MM.1S (cell line): ENCODE data around the gene FBXL13.

Experiments used
- EZH2 ChIP-seq: fragments of 300-600 bp; sonication (generic); optimal IDR thresholded peaks from 2 replicates; pipeline ENCODE3; 2017; ENCODE audit warnings: low read depth, mild to moderate bottlenecking, antibody characterized with exemption, low read length, mixed read lengths
- EZH2phosphoT487 ChIP-seq: fragments of 300-600 bp; sonication (generic); IDR thresholded peaks from 2 replicates; pipeline ENCODE4 v1.6.1; 2018; ENCODE audit warnings: antibody characterized with exemption, low read length
- TF ChIP-seq, protein P1 (sequence below): fragments of 300-600 bp; sonication (generic); IDR thresholded peaks from 2 replicates; pipeline ENCODE4 v1.5.1; 2016; ENCODE audit warnings: antibody characterized with exemption, low read length, mixed read lengths

DNA sequence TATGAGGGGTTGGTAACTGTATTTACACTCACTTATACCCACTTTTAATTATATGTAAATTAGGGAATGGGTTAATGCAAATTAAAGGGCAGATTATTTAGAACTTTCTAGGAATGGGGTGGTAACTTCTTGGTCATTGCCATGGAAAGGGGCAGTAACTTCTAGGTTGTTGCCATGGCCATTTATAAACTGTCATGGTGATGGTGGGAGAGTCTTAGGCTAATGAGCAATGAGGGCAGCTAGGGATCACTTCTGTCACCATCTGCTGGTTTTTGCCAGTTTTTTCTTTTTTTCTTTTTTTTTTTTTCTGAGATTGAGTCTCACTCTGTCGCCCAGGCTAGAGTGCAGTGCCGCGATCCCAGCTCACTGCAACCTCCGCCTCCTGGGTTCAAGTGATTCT, 41.2 kb upstream of the FBXL13 start:
- TF ChIP-seq, protein P1, sequence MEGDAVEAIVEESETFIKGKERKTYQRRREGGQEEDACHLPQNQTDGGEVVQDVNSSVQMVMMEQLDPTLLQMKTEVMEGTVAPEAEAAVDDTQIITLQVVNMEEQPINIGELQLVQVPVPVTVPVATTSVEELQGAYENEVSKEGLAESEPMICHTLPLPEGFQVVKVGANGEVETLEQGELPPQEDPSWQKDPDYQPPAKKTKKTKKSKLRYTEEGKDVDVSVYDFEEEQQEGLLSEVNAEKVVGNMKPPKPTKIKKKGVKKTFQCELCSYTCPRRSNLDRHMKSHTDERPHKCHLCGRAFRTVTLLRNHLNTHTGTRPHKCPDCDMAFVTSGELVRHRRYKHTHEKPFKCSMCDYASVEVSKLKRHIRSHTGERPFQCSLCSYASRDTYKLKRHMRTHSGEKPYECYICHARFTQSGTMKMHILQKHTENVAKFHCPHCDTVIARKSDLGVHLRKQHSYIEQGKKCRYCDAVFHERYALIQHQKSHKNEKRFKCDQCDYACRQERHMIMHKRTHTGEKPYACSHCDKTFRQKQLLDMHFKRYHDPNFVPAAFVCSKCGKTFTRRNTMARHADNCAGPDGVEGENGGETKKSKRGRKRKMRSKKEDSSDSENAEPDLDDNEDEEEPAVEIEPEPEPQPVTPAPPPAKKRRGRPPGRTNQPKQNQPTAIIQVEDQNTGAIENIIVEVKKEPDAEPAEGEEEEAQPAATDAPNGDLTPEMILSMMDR: no peak
- TF ChIP-seq EZH2 (no peak), EZH2phosphoT487 (no peak)
